GM21723 (cell line): ENCODE results near the gene PRPF31.
"Not testable (repeated sequence)": the region's sequence is repeated elsewhere in the genome, so short reads cannot be mapped to it uniquely, and the experiment has no call there.

Experiments
- ATAC-seq: cut with Tn5 transposase; IDR thresholded peaks from one replicate; pipeline ENCODE4 v1.9.1; 2021; ENCODE audit warnings: mild to moderate bottlenecking, moderate library complexity; ENCODE audit not compliant: unreplicated experiment

PRPF31 gene

DNA sequence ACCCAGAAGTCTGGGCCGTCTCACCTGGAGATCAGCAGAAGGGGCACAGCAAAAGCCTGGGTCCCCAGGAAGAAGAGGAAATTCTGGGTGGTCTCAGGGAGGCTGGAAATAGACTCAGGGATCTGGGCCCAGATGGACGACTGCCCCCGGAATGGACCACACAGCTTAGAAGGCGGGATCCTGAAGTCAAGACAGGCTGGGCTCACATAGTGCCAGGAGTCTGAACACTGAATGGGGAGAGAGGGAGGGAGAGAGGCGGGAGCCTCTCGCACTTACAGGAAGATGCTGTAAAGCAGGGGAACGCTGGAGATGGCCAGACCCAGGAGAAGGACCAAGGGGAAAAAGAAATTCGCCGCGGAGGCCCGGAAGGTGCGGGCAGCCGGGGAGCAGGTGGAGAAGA is 45.3 kb downstream of the PRPF31 start:
- ATAC-seq = no peak

DNA sequence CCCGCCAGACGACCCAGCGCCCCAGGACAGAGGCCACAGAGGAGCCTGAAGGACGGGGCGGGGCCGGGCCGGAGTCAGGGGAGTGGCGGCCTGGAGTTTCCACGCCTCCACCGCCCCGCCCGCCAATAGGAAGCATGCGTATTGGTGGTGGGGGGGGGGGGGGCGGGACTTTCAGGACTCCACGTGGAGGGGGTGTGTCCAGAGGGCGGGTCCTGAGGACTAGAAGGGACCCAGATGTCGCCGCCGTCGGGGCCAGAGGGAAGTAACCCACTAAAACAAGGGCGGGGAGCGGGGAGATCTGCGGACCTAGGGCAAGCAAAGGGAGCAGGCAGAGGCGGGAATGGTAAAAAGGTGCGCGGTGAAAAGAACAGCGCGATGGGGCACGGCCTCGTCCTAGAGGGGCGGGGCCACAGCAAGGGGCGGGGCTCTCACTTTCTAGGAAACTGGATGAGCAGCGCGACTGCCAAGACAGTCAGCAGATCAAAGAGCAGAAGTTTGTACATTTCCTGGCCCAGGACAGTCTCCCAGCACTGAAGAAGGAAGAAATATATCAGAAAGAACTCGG is 46.8 kb downstream of the PRPF31 start:
- no peak for ATAC-seq

DNA sequence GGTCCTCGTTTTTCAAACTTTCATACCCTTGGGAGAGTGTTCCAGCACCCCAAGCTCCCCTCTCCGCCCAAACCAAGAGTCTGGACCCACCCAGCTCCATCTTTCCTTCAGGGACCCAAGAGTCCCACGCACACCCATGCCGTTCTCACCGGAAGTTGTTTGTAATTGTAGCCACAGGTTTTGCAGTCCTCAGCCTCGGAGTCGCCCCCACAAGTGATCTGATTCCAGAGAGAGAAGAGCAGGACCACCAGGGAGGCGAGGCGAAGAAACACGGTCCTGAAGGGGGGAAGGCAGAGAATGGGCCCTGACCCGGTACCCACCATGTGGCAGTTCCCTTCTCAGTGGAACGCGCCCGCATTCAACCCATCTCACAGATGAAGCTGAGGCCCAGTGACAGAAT is 47.3 kb downstream of the PRPF31 start:
- ATAC-seq = no peak

DNA sequence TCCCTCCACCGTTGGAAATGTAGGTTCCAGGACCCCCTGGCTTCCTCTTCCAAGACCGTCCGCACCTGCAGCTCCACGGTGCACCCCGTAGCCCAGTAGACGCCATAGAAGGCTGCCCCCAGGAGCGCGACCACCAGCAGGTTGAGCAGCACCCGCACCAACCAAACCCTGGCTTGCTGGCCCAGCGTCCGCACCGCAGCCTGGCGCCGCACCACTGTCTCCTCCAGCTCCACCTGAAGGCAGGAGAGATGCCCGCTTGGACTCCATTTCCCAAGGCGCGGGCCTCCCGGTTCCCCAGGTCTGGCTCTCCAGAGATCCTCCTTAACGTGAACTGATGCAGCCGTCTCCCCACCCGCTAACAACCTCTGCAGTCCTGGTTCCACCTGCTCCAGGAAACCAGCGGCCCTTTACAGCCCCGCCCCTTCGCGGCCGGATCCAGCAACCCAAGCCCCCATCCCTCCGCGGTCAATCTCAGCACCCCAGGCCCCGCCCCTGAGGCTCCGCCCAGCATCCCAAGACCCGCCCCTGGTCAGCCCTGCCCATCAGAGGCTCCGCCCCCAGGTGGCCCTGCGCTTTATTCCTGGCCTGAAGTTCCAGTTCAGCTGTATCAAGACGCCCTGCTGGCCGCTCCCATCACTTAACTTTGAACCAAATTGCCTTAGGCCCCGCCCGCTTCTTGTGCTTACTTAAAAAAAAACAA is 49.0 kb downstream of the PRPF31 start:
- no peak for ATAC-seq

DNA sequence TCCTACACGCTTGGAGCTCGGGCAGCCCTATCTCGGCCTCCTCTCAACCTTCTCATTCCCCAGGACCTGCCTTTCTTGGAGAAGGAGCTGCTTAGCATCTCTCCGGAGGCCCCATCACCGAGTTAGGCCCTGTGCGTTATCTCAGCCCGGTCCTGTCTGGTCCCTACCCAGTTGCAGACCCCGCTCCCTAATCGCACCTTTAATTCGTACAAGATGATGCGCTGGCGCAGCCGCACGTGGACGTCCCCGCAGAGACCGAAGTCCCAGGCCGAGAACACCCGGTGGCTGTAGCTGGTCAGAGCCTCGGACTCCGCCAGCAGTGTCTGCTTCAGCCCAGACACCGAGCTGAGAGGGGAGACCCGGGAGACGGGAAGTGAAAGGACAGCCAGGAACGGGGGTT is 49.7 kb downstream of the PRPF31 start:
- no peak for ATAC-seq

DNA sequence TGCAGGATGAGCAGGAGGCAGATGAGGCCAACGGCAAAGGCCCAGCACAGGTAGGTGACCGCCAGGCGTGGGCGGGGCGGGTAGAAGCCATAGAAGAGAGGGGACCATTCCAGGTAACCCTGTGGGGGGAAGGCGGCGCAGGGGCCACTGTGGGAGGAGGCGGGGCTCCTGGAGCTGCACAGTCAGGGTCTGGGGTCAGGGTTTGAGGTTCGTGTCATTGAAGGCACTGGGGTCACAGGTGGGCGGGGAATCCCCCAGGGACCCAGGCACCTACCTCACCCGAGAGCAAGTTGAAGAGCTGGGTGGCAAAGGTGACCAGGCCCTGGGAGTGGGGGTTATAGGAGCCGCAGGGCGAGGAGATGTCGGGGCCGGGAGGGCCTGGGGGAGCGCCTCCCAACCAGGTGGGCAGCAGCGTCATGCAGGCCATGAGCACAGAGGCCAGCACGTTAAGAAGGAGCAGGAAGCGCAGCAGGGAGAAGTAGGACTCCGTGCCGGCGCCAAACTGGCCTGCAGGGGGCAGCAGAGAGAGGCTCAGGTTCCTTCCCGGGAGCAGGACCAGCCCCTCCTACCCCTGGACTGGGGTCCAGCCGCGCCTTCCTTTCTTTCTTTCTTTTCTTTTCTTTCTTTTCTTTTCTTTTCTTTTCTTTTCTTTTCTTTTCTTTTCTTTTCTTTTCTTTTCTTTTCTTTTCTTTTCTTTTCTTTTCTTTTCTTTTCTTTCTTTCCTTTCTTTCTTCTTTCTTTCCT is 52.8 kb downstream of the PRPF31 start:
- ATAC-seq = peak; percentile 78

DNA sequence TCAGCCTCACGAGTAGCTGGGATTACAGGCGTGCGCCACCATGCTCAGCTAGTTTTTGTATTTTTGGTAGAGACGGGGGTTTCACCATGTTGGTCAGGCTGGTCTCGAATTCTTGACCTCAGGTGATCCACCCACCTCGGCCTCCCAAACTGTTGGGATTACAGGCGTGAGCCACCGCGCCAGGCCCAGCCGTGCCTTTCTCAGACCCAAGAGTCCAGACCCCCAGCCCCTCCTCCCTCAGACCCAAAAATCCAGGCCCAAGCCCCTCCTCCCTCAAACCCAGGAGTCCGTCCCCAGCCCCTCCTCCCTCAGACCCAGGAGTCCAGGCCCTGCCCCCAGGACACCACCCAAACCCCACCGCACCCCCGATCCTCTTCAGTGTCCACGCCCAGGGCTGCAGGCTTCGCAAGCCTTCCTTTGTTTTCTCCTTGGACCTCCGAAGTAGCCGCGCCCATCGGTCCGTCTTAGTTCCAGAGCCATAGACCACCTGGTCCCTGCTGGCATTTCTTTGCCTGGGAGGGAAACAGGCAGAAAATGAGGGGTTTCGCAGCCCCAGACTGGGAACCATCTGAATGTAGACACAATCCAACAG is 53.7 kb downstream of the PRPF31 start:
- no peak for ATAC-seq

DNA sequence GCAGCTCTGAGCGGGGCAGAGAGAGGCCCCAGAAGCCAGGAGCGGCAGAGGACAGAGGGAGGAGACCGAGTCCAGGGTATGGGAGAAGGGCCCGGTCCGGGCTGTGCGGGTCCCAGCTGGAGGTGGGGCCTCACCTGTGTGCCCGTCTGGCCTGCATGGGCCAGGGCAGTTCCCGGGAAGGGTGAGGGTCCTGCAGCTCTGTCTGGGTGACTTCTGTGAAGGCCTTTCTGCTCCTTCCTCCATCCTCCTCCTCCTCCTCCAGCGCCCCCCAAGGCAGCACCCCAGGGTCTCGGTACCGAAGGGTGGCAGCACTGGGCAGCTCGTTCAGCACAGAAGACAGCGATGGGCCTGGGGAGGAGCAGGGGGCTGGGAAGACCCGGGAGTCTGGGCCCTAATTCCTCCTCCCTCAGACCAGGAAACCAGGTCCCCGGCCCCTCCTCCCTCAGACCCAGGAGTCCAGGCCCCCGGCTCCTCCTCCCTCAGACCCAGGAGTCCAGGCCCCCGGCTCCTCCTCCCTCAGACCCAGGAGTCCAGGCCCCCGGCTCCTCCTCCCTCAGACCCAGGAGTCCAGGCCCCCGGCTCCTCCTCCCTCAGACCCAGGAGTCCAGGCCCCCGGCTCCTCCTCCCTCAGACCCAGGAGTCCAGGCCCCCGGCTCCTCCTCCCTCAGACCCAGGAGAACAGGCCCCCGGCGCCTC is 56.3 kb downstream of the PRPF31 start:
- ATAC-seq = not testable (repeated sequence)

DNA sequence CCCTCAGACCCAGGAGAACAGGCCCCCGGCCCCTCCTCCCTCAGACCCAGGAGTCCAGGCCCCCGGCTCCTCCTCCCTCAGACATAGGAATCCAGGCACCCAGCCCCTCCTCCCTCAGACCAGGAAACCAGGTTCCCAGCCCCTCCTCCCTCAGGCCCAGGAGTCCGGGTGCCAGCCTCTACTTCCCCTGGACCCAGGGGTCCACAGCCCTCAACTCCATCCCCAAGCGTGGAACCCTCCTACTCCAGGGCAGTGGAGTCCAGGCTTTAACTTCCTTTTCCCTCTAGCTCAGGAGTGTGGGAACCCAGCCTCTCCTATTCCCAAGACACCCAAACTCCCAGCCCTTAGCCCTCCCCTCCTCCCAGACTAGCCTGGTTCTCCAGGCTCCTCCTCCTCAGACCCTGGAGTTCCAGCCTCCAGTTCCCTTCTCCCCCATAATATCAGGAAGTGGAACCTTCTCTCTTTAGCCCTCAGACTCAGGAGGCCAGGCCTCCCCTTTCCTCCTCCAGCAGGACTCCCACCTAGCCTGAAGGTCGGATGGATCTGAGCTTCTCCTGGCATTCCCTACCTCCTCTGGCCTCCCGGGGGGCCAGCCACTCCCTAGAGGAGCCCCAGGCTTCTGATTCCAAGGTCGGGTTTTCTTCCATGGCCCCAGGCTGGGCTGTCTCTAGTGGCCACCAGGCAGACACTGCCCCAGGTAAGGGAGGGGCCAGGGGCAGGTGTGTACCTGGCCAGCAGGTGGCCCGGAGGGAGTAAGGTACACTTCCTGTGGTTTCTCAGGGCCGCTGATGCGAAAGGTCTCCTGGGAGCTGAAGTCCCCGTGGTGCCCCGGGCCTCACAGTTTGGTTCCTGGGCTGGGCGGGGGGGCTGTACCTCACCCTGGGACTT is 57.2 kb downstream of the PRPF31 start, which contains the start of gene TMC4:
Gene TMC4 (minus strand): TSS at position 690 of the 888 bp plus-strand sequence. CDS start 43 bp downstream, at position 647.
- ATAC-seq = no peak

DNA sequence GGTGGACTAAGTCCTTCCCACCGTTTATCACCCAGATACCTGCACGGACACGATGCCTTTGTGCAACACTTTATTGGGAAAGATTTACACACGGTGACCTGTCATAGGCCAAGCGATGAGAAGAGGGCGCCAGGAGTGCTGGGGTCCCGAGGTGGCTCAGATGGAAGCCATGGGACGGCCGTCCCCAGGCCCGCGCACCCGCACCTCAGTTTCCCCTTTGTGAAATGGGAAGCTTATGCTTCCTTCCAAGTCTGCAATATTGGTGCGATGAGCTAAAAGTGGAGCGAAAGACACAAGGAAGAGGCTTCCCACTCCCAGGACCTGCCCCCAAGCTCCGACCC is 57.8 kb downstream of the PRPF31 start:
- no peak for ATAC-seq

DNA sequence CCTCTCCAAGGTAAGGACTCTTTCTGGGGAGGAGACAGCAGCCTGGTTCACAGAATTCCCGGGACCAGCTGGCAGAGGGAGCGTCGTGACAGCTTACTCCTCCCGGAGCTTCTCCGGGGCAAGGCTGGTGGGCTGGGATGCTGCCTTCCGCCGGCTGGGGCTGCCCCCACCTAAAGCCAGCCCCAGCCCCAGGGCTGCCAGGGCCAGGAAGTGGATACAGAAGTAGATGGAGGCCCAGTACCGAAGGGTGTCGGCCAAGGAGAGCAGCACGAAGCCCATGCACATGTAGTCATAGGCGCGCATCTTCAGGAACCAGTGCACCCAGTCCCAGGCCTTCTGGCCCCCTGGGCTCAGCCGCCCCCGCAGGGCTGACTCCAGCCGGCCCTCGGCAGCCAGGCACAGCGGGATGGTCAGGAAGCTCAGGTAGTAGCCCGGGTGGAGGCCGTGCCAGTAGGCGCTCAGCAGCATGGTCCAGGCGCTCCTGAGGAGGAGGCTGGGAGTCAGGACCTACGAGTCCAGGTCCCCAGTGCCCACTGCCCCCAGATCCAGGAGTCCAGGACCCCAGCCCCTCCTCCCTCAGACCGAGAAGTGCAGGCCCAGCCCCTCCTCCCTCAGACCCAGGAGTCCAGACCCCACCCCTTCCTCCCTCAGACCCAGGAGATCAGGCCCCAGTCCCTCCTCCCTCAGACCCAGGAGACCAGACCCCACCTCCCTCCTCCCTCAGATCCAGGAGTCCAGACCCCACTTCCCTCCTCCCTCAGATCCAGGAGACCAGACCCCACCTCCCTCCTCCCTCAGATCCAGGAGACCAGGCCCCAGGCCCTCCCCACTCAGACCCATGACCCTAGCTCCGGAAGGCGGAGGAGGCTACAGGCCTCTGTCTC is 58.6 kb downstream of the PRPF31 start:
- no peak for ATAC-seq

DNA sequence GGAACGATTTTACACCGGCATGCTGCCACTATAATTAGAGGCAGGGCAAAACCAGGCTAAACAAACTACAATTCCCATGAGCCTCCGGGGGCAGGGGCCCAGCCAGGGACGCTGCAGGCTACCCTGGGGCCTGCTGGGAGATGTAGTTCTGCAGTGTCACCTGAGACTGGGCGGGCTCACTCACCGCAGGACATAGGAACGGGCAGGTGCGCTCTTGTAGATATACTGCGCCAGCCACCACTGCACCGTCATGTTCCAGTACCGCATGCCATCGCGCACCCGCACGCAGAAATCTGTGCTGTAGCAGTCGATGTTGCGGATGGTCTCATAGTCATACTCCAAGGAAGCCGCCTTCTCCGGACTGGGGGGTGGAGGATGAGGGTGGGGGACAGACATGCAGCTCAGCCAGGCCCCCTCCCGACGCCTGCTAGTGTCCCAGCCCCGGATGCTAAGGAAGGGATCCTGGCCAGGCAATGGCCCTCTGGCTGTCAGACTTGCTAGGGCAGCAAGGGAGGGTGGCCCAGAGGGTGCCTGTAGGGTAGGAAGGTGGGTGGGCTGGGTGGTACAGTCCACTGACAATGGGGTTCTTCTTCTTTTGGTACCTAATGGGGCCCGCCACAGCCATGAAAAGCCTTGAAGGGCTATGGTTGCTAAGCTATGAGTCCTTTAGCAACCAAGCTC is 63.2 kb downstream of the PRPF31 start:
- ATAC-seq = no peak

DNA sequence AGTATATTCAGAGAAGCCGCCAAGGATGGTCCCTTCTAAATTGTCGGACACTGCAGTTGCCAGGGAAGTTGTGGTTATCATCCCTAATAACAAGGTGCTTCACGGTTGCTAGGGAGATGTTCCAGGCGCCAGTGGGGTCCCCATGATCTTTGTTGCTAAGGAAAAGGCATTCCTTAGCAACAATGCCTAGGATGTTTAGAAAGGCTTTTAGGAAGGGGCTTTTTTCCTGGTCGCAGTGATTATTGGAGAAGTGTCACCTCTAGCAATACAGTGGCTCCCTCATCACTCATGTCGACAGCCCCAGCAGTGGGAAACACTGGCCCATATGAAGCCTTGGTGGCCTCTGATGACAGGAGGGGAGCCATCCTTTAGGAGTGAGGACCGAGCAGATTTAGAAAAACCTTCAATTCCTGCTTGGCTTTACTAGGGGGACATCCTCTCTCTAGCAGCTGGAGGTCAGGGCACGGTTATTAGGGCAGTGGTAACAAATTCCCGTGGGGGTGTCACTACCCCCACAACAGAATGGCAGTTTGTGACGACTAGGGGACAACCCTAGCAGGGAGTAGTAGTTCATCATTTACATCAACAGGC is 63.8 kb downstream of the PRPF31 start:
- no peak for ATAC-seq

DNA sequence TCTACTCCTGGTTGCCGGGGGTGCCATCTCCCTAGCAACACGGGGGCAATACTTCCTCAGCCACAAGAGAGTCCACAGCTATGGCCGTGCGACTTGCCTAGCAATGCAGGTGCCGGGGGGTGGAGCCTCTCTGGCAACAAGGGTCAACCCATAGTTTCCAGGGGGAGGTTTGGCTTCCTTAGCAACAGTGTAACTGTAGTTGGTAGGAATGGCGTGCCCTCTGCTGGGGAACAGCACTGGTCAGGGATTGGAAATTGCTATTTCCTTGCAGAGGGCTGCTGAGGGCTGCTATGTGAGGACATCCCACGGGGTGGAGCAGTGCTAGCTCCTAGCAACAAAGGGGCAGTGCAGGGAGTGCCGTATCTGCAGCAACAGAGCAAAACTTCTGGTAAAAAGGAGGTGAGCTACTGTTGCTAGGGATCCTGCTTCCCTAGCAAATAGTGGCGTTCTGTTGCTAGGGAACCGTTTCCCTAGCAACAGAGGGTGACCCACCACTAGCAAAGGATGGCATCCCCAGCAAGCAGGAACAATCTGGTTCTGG is 64.4 kb downstream of the PRPF31 start:
- ATAC-seq = no peak

DNA sequence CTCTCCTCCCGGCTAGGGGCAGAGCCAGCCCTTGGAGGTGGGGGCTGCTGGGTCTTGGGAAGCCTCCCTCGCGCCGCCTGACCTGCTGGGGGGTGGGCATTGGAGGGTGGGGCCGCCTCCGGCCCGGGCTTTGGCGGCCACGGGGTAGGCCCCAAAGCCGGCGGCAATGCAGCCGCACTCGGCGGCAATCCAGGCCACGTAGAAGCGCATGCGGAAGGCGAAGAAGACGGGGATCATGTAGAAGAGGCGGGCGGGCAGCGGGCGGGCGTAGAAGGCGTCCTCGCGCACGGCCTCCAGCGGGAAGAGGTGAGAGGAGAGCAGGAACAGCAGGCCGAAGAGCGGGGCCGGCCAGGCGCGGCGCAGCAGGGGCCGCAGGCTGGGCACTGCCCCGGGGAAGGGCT is 65.1 kb downstream of the PRPF31 start:
- no peak for ATAC-seq
